Measurements from ENCODE around the gene GOLGA8B.
"Not testable (repeated sequence)": the region's sequence is repeated elsewhere in the genome, so short reads cannot be mapped to it uniquely, and the experiment has no call there.

Gene GOLGA8B

GRCh38 chr15:34560814-34561213 lies 22.6 kb downstream of the GOLGA8B start:
- not testable (repeated sequence) for DNase-seq

GRCh38 chr15:34559764-34560163 lies 23.7 kb downstream of the GOLGA8B start:
- DNase-seq = not testable (repeated sequence)

- not testable (repeated sequence) for DNase-seq
Observed at GRCh38 chr15:34555162-34555561, 28.3 kb downstream of the GOLGA8B start.

GRCh38 chr15:34554716-34555115 lies 28.7 kb downstream of the GOLGA8B start:
- DNase-seq = not testable (repeated sequence)

GRCh38 chr15:34554126-34554525 lies 29.3 kb downstream of the GOLGA8B start:
- not testable (repeated sequence) for DNase-seq

GRCh38 chr15:34550129-34550528 lies 33.3 kb downstream of the GOLGA8B start:
- DNase-seq = not testable (repeated sequence)

- not testable (repeated sequence) for DNase-seq
Observed at GRCh38 chr15:34549381-34549809, 34.1 kb downstream of the GOLGA8B start.

GRCh38 chr15:34543860-34544649 lies 39.4 kb downstream of the GOLGA8B start:
- DNase-seq = not testable (repeated sequence)

- DNase-seq = not testable (repeated sequence)
Observed at GRCh38 chr15:34535857-34536256, 47.6 kb downstream of the GOLGA8B start.
